GM23248 (cell line): Measurements from ENCODE around the gene EML4.

Experiments used
- EZH2 ChIP-seq: fragments of 200-600 bp; sonication (generic); IDR thresholded peaks from 2 replicates; pipeline ENCODE4 v1.6.1; 2018; ENCODE audit warnings: antibody characterized with exemption, mild to moderate bottlenecking; ENCODE audit not compliant: insufficient read depth, poor library complexity, severe bottlenecking
- EZH2phosphoT487 ChIP-seq: fragments of 200-600 bp; sonication (generic); IDR thresholded peaks from 2 replicates; pipeline ENCODE4 v1.6.1; 2018; ENCODE audit warnings: antibody characterized with exemption, moderate library complexity, mild to moderate bottlenecking, low read depth; ENCODE audit not compliant: insufficient read depth

DNA sequence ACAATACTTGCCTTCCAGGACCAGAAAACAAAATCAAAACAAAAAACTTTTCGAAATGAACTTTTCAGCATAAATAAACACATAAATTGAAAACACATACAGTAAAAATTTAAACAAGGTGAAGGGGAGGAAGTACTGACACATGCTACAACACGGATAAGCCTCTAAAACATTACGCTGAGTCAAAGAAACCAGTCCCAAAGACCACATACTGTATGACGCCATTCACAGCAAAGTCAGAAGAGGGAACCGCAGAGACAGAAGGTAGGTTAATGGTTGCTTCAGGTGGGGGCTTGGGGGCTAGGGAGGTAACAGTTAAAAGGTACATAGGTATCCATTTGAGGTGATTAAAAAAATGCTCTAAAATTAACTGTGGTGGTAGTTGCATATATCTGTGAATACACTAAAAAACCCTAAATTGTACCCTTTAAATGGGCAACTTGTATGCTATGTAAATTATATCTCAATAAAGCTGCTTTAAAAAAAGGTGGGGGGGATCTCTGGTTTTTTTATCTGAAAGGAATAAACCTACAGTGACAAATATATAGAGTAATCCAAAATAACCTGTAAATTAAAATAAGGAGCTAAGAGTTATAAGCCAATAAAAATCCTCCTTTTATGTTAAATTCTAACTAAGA lies 184.8 kb downstream of the EML4 start:
- TF ChIP-seq EZH2phosphoT487 = no peak
- TF ChIP-seq EZH2 = no peak
